CD14-positive monocyte (primary cell): Measurements from ENCODE around the gene KLK10. TPM values are rescaled to one million over a fixed set of nuclear protein-coding genes. Genes with fewer than 3 reads are reported as not detected.

ENCODE experiments used
- DNase-seq, 3 donors: peaks; one replicate each; pipeline ENCODE4 v3.0.0-alpha.2; 2011 to 2022
- H2AFZ ChIP-seq: 2 replicates; pipeline ENCODE4 v1.6.0; 2012; ENCODE audit warnings: mild to moderate bottlenecking, low read depth, low read length, inconsistent platforms; ENCODE audit not compliant: insufficient read depth, poor library complexity, severe bottlenecking
- H3K27ac ChIP-seq, 2 donors: 1 replicate in 1 of 2; 2 replicates in 1 of 2; pipeline ENCODE4 v1.5.1; 2012 to 2013; ENCODE audit warnings: low read length in 2 of 2, control low read depth in 1 of 2, inconsistent platforms in 1 of 2, low read depth in 1 of 2, mild to moderate bottlenecking in 1 of 2
- H3K27me3 ChIP-seq, 2 donors: one replicate each; pipeline versions ENCODE4 v1.6.0 to v1.6.1; 2011 to 2013; ENCODE audit warnings: low read length in 2 of 2; ENCODE audit not compliant: control insufficient read depth in 2 of 2, insufficient read depth in 2 of 2
- H3K36me3 ChIP-seq, 2 donors: replicated peaks in 1 of 2; 1 replicate in 1 of 2; 2 replicates in 1 of 2; pipeline versions ENCODE4 v1.5.1 to v1.6.1; 2012 to 2013; ENCODE audit warnings: low read length in 2 of 2, control low read depth in 1 of 2, inconsistent platforms in 1 of 2, mild to moderate bottlenecking in 1 of 2; ENCODE audit not compliant: insufficient read depth in 2 of 2, control insufficient read depth in 1 of 2
- H3K4me1 ChIP-seq, 2 donors: 1 replicate in 1 of 2; 2 replicates in 1 of 2; pipeline versions ENCODE4 v1.5.1 to v1.6.1; 2012 to 2013; ENCODE audit warnings: low read length in 2 of 2, control low read depth in 1 of 2, inconsistent platforms in 1 of 2, mild to moderate bottlenecking in 1 of 2, moderate library complexity in 1 of 2; ENCODE audit not compliant: insufficient read depth in 2 of 2, control insufficient read depth in 1 of 2
- H3K4me2 ChIP-seq: replicated peaks from 2 replicates; pipeline ENCODE3; 2012; ENCODE audit warnings: low read length, moderate library complexity, mild to moderate bottlenecking; ENCODE audit not compliant: poor library complexity, severe bottlenecking; ENCODE audit errors: extremely low read depth
- H3K4me3 ChIP-seq, 3 experiments: fragments of 200-600 bp in 1 of 3; sonication (generic) in 1 of 3; replicated peaks in 1 of 3; 1 replicate in 2 of 3; 2 replicates in 1 of 3; pipeline ENCODE4 v1.5.1; 2011 to 2013; ENCODE audit warnings: low read length in 3 of 3, mild to moderate bottlenecking in 3 of 3, control low read depth in 2 of 3, low read depth in 2 of 3, inconsistent platforms in 1 of 3, moderate library complexity in 1 of 3
- H3K79me2 ChIP-seq: 2 replicates; pipeline ENCODE4 v1.6.0; 2012; ENCODE audit warnings: mild to moderate bottlenecking, control low read depth, inconsistent platforms, low read length, moderate library complexity; ENCODE audit not compliant: insufficient read depth
- H3K9ac ChIP-seq: 2 replicates; pipeline ENCODE4 v1.6.0; 2017; ENCODE audit warnings: low read length, mild to moderate bottlenecking; ENCODE audit not compliant: insufficient read depth, poor library complexity, severe bottlenecking
- H3K9me3 ChIP-seq, 2 donors: replicated peaks in 1 of 2; 1 replicate in 1 of 2; 2 replicates in 1 of 2; pipeline versions ENCODE4 v1.5.1 to v1.6.1; 2012 to 2013; ENCODE audit warnings: low read length in 2 of 2, control low read depth in 1 of 2; ENCODE audit not compliant: control insufficient read depth in 1 of 2, insufficient read depth in 1 of 2
- H4K20me1 ChIP-seq: 2 replicates; pipeline ENCODE4 v1.6.0; 2012; ENCODE audit warnings: mild to moderate bottlenecking, low read length, control low read depth, moderate library complexity; ENCODE audit not compliant: insufficient read depth
- H3K27ac Mint-ChIP-seq, 7 donors: one replicate each; pipeline ENCODE4 v1.8.0; 2020; ENCODE audit warnings: mild to moderate bottlenecking in 7 of 7, mixed read lengths in 7 of 7, moderate library complexity in 6 of 7, inconsistent platforms in 2 of 7
- H3K27me3 Mint-ChIP-seq, 3 donors: one replicate each; pipeline ENCODE4 v1.8.0; 2021 to 2022; ENCODE audit warnings: low read depth in 3 of 3, mild to moderate bottlenecking in 3 of 3, mixed read lengths in 3 of 3, moderate library complexity in 3 of 3, inconsistent platforms in 1 of 3
- H3K36me3 Mint-ChIP-seq, 2 donors: one replicate each; pipeline ENCODE4 v1.8.0; 2020; ENCODE audit warnings: mixed read lengths in 2 of 2, inconsistent platforms in 1 of 2, mild to moderate bottlenecking in 1 of 2
- H3K4me1 Mint-ChIP-seq: one replicate; pipeline ENCODE4 v1.8.0; 2020; ENCODE audit warnings: mild to moderate bottlenecking, mixed read lengths
- H3K4me3 Mint-ChIP-seq, 2 donors: one replicate each; pipeline ENCODE4 v1.8.0; 2020; ENCODE audit warnings: mild to moderate bottlenecking in 2 of 2, mixed read lengths in 2 of 2, moderate library complexity in 1 of 2
- H3K9me3 Mint-ChIP-seq, 7 donors: one replicate each; pipeline ENCODE4 v1.8.0; 2020 to 2022; ENCODE audit warnings: mixed read lengths in 7 of 7, mild to moderate bottlenecking in 6 of 7, moderate library complexity in 6 of 7, inconsistent platforms in 2 of 7
- CTCF ChIP-seq: fragments of 200-600 bp; IDR thresholded peaks from one replicate; pipeline ENCODE4 v1.8.0; 2022; ENCODE audit warnings: antibody characterized with exemption, mild to moderate bottlenecking
- WGBS: methylation state at CpG from one replicate; pipeline ENCODE4 v1.1.5; 2013; ENCODE audit warnings: missing lambda C conversion rate; ENCODE audit not compliant: insufficient coverage; 5-methylcytosine and 5-hydroxymethylcytosine counted together
- intact Hi-C, 2 donors: fragments of 100-400 bp; cut with micrococcal nuclease; formaldehyde crosslinking; loops; one replicate each; pipeline versions ENCODE4 v1.15.0 to v1.15.1; 2023
- polyA plus RNA-seq, 3 donors: library from polyadenylated mRNA; depleted of rRNA in 1 of 3; unstranded in 2 of 3; stranded (reverse) in 1 of 3; fragments of 300-500 nt in 2 of 3; fragments of >200 nt in 1 of 3; fragmentation: Illumina TruSeq in 2 of 3; gene quantifications; 1 replicate in 2 of 3; 2 replicates in 1 of 3; pipeline ENCODE4 v1.2.3, GENCODE V29; 2012 to 2021

Gene KLK10
- polyA plus RNA-seq, 3 donors, result not detected

- H3K4me1 ChIP-seq, result no peaks in the 10 kb centered on the region
- peaks cover 3 to 16% (median 5%) of the 10 kb centered on the region in 7 donors for H3K9me3 Mint-ChIP-seq
- intact Hi-C loops, result no loop called here
- H3K9me3 ChIP-seq, result no peaks in the 10 kb centered on the region
- H3K9ac ChIP-seq, result no peak overlapping the region
- H3K27me3 ChIP-seq, result no peaks in the 10 kb centered on the region
- H3K79me2 ChIP-seq, result no peaks in the 10 kb centered on the region
- no peaks in the 10 kb centered on the region for H3K36me3 ChIP-seq
- H3K36me3 Mint-ChIP-seq, result no peaks in the 10 kb centered on the region
- no peaks in the 10 kb centered on the region for H4K20me1 ChIP-seq
- no peak overlapping the region for H3K27ac Mint-ChIP-seq
- H3K27ac ChIP-seq, result no peak overlapping the region
- no peak overlapping the region for H3K4me3 Mint-ChIP-seq
- no peaks in the 10 kb centered on the region for H3K4me1 Mint-ChIP-seq
- WGBS, result 94% methylated on average over 6 of the region's 6 CpGs
- no peak for TF ChIP-seq CTCF
- no peak overlapping the region for H3K4me3 ChIP-seq
- no peak overlapping the region for H2AFZ ChIP-seq
- peaks cover 3 to 12% (median 9%) of the 10 kb centered on the region in 3 donors for H3K27me3 Mint-ChIP-seq
- H3K4me2 ChIP-seq, result no peak overlapping the region
- DNase-seq, result no peak
These were observed 56.1 kb downstream of the KLK10 start for GRCh38 chr19:50963381-50963780.

Other genes with a start within 250 kb of the KLK10 start
- gene GPR32, start 249.2 kb downstream of the KLK10 start, polyA plus RNA-seq, result not detected
- gene ACP4, start 229.3 kb downstream of the KLK10 start, polyA plus RNA-seq, result not detected
- gene KLK1, start 195.9 kb downstream of the KLK10 start, polyA plus RNA-seq, result under 1 TPM in 2 of 3 donors, not detected in 1; 0.66 to 0.72 TPM
- gene KLK15, start 186.1 kb downstream of the KLK10 start, polyA plus RNA-seq, result not detected
- not detected for gene KLK3, start 164.8 kb downstream of the KLK10 start, polyA plus RNA-seq
- gene KLK2, start 146.3 kb downstream of the KLK10 start, polyA plus RNA-seq, result not detected
- gene KLK4, start 108.3 kb downstream of the KLK10 start, polyA plus RNA-seq, result not detected
- not detected for gene KLK5, start 66.7 kb downstream of the KLK10 start, polyA plus RNA-seq
- not detected for gene KLK6, start 50.1 kb downstream of the KLK10 start, polyA plus RNA-seq
- not detected for gene KLK7, start 35.8 kb downstream of the KLK10 start, polyA plus RNA-seq
- not detected for gene KLK8, start 18.1 kb downstream of the KLK10 start, polyA plus RNA-seq
- gene KLK11, start 6.9 kb upstream of the KLK10 start, polyA plus RNA-seq, result not detected
- not detected for gene KLK12, start 15.3 kb upstream of the KLK10 start, polyA plus RNA-seq
- gene KLK13, start 45.4 kb upstream of the KLK10 start, polyA plus RNA-seq, result not detected
- gene KLK14, start 63.2 kb upstream of the KLK10 start, polyA plus RNA-seq, result under 1 TPM in 1 of 3 donors, not detected in 2; 0.29 TPM
- 1 to 10 TPM in 2 of 3 donors, under 1 TPM in 1; 0.75 to 3.0 (median 2.9) TPM for gene CTU1, start 88.7 kb upstream of the KLK10 start, polyA plus RNA-seq
- 100 to 1,000 TPM in 2 of 3 donors, 10 to 100 TPM in 1; 87.5 to 137 (median 133) TPM for gene SIGLEC9, start 105.2 kb upstream of the KLK10 start, polyA plus RNA-seq
- gene SIGLEC7, start 122.6 kb upstream of the KLK10 start, polyA plus RNA-seq, result 10 to 100 TPM; 71.8 to 93.3 (median 82.0) TPM
- gene CD33, start 205.4 kb upstream of the KLK10 start, polyA plus RNA-seq, result 100 to 1,000 TPM; 229 to 360 (median 264) TPM
- gene SIGLECL1, start 231.4 kb upstream of the KLK10 start, polyA plus RNA-seq, result under 1 TPM in 1 of 3 donors, not detected in 2; 0.16 TPM